ENCODE results near the gene WASF2.

- TF ChIP-seq POLR2A (IDR thresholded peaks at IDR 0.05): no peak
- no peak for TF ChIP-seq CTCF (IDR thresholded peaks at IDR 0.05)
Observed at GRCh38 chr1:27410709-27411108, 79.3 kb downstream of the WASF2 start.

Measured in right lobe of liver (tissue), 4 donors.